HL-60 (cell line): ENCODE results near the gene LMO3.

Experiments
- DNase-seq, 2 experiments: peaks; one replicate each; pipeline ENCODE4 v3.0.0-alpha.2; 2010 to 2020; ENCODE audit warnings: low read depth in 1 of 2, low spot score in 1 of 2
- H3K27ac ChIP-seq: fragments of 250-450 bp; sonication (Bioruptor Pico); replicated peaks from 2 replicates; pipeline ENCODE4 v1.5.1; 2020; ENCODE audit warnings: mild to moderate bottlenecking, moderate library complexity
- H3K27me3 ChIP-seq: fragments of 250-450 bp; sonication (Bioruptor Pico); 2 replicates; pipeline ENCODE4 v1.5.1; 2021; ENCODE audit warnings: mild to moderate bottlenecking, moderate library complexity; ENCODE audit not compliant: insufficient read depth, poor library complexity, severe bottlenecking
- H3K4me3 ChIP-seq: replicated peaks from 2 replicates; pipeline ENCODE4 v1.5.1; 2011; ENCODE audit warnings: mild to moderate bottlenecking, control low read depth, low read length; ENCODE audit not compliant: insufficient read depth
- CTCF ChIP-seq: IDR thresholded peaks from one replicate; pipeline ENCODE4 v1.5.1; 2011; ENCODE audit warnings: low read length, control low read depth, inconsistent platforms; ENCODE audit not compliant: insufficient read depth
- GABPA ChIP-seq: IDR thresholded peaks from 2 replicates; pipeline ENCODE4 v1.6.1; 2012; ENCODE audit warnings: low read depth
- POLR2AphosphoS5 ChIP-seq: IDR thresholded peaks from 2 replicates; pipeline ENCODE4 v1.6.1; 2012; ENCODE audit warnings: low read depth
- REST ChIP-seq: IDR thresholded peaks from 2 replicates; pipeline ENCODE4 v1.6.1; 2012; ENCODE audit warnings: low read depth; ENCODE audit not compliant: insufficient replicate concordance
- SPI1 ChIP-seq: IDR thresholded peaks from 2 replicates; pipeline ENCODE4 v1.6.1; 2012; ENCODE audit warnings: low read depth, mild to moderate bottlenecking, borderline replicate concordance

LMO3 gene

GRCh38 chr12:16573398-16574077 lies 32.4 kb downstream of the LMO3 start:
- H3K4me3 ChIP-seq = no peak overlapping the region
- DNase-seq = peak; percentile 57 to 93
- TF ChIP-seq GABPA = no peak; the same call in 1 of the 2 replicates
- no peak for TF ChIP-seq CTCF
- no peak for TF ChIP-seq SPI1
- peak; percentile 55 for TF ChIP-seq POLR2AphosphoS5
- TF ChIP-seq REST = no peak
- H3K27me3 ChIP-seq = no peaks in the 10 kb centered on the region
- H3K27ac ChIP-seq = no peak overlapping the region

- no peak overlapping the region for H3K27ac ChIP-seq
- no peak for TF ChIP-seq SPI1
- TF ChIP-seq GABPA = no peak
- no peak for TF ChIP-seq POLR2AphosphoS5
- H3K4me3 ChIP-seq = no peak overlapping the region
- H3K27me3 ChIP-seq = no peaks in the 10 kb centered on the region
- no peak for DNase-seq
These were observed 37.1 kb downstream of the LMO3 start for GRCh38 chr12:16568873-16569272.

GRCh38 chr12:16564675-16565074 lies 41.3 kb downstream of the LMO3 start:
- Histone ChIP-seq H3K27ac (no peak overlapping the region), H3K4me3 (no peak overlapping the region), H3K27me3 (no peaks in the 10 kb centered on the region)
- TF ChIP-seq POLR2AphosphoS5 (no peak), REST (no peak), GABPA (no peak), CTCF (no peak), SPI1 (no peak)
- DNase-seq = no peak

- no peak for DNase-seq
- Histone ChIP-seq H3K4me3 (no peak overlapping the region), H3K27me3 (no peaks in the 10 kb centered on the region), H3K27ac (no peak overlapping the region)
- TF ChIP-seq CTCF = no peak
- no peak for TF ChIP-seq SPI1
- no peak for TF ChIP-seq REST
- no peak for TF ChIP-seq POLR2AphosphoS5
- no peak for TF ChIP-seq GABPA
These were observed 42.5 kb downstream of the LMO3 start for GRCh38 chr12:16563504-16563903.
